C4-2B (cell line): ENCODE data around the gene VEGFC.

ENCODE experiments used
- ZFX ChIP-seq: fragments of 450-650 bp; IDR thresholded peaks from 2 replicates; pipeline ENCODE4 v1.6.1; 2017
- TF ChIP-seq, protein P1 (sequence below): fragments of 450-650 bp; conservative IDR thresholded peaks from 2 replicates; pipeline ENCODE4 v1.5.1; 2017; ENCODE audit warnings: mild to moderate bottlenecking

GRCh38 chr4:176817204-176817603 is 24.5 kb upstream of the VEGFC start:
- TF ChIP-seq, protein P1, sequence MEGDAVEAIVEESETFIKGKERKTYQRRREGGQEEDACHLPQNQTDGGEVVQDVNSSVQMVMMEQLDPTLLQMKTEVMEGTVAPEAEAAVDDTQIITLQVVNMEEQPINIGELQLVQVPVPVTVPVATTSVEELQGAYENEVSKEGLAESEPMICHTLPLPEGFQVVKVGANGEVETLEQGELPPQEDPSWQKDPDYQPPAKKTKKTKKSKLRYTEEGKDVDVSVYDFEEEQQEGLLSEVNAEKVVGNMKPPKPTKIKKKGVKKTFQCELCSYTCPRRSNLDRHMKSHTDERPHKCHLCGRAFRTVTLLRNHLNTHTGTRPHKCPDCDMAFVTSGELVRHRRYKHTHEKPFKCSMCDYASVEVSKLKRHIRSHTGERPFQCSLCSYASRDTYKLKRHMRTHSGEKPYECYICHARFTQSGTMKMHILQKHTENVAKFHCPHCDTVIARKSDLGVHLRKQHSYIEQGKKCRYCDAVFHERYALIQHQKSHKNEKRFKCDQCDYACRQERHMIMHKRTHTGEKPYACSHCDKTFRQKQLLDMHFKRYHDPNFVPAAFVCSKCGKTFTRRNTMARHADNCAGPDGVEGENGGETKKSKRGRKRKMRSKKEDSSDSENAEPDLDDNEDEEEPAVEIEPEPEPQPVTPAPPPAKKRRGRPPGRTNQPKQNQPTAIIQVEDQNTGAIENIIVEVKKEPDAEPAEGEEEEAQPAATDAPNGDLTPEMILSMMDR = no peak
- no peak for TF ChIP-seq ZFX
